ENCODE results near the gene PPARA.

Gene PPARA

DNA sequence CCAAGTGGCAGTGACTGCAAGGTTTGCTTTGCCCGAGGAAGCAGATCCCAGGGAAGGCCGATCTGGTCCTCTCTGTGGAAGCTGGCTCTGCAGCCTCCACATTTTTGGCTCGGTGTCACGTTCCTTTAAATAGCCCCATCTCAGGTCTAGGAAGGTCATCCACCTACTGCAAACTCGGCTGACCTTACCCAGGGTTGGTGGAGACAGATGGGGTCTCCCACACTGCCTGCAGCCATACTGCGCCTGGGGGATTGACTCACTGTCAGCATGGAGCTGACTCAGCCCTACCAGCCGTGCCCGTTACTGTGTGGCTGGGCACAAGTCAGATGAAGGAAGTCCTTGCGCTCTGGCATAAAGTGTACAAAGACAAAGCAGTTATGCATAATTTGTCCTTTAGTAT is 82.9 kb downstream of the PPARA start:
- DNase-seq (ENCODE audit: low read depth, low spot score): no peak
- no peak overlapping the region for H3K4me3 ChIP-seq (ENCODE audit: low read length)
- no peaks in the 10 kb centered on the region for H3K9me3 ChIP-seq (ENCODE audit: control insufficient read depth, insufficient read depth, low read length)
- H3K4me1 ChIP-seq (ENCODE audit: control insufficient read depth, insufficient read depth, low read length): no peaks in the 10 kb centered on the region
- H3K27ac ChIP-seq (ENCODE audit: low read length): no peak overlapping the region
- no peaks in the 10 kb centered on the region for H3K36me3 ChIP-seq (ENCODE audit: control insufficient read depth, insufficient read depth, low read length)
- no CpG with 5 or more reads among the region's 9 CpGs for WGBS (ENCODE audit: insufficient coverage, insufficient read length)
- no peaks in the 10 kb centered on the region for H3K27me3 ChIP-seq (ENCODE audit: control insufficient read depth, insufficient read depth, low read length)

DNA sequence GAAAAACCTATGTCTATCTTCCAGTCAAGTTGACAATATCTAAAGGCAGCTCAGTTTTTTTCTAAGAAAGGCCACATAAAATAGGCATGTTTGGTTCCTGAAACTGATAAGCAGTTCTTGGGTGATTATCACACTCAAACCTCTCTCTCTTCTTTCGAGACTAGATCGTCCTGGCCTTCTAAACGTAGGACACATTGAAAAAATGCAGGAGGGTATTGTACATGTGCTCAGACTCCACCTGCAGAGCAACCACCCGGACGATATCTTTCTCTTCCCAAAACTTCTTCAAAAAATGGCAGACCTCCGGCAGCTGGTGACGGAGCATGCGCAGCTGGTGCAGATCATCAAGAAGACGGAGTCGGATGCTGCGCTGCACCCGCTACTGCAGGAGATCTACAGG is 84.6 kb downstream of the PPARA start:
- no peaks in the 10 kb centered on the region for H3K4me1 ChIP-seq (ENCODE audit: control insufficient read depth, insufficient read depth, low read length)
- WGBS (ENCODE audit: insufficient coverage, insufficient read length): no CpG with 5 or more reads among the region's 12 CpGs
- no peak for DNase-seq (ENCODE audit: low read depth, low spot score)
- no peak overlapping the region for H3K4me3 ChIP-seq (ENCODE audit: low read length)
- H3K27ac ChIP-seq (ENCODE audit: low read length): no peak overlapping the region
- H3K27me3 ChIP-seq (ENCODE audit: control insufficient read depth, insufficient read depth, low read length): no peaks in the 10 kb centered on the region
- H3K9me3 ChIP-seq (ENCODE audit: control insufficient read depth, insufficient read depth, low read length): no peaks in the 10 kb centered on the region
- no peaks in the 10 kb centered on the region for H3K36me3 ChIP-seq (ENCODE audit: control insufficient read depth, insufficient read depth, low read length)

DNA sequence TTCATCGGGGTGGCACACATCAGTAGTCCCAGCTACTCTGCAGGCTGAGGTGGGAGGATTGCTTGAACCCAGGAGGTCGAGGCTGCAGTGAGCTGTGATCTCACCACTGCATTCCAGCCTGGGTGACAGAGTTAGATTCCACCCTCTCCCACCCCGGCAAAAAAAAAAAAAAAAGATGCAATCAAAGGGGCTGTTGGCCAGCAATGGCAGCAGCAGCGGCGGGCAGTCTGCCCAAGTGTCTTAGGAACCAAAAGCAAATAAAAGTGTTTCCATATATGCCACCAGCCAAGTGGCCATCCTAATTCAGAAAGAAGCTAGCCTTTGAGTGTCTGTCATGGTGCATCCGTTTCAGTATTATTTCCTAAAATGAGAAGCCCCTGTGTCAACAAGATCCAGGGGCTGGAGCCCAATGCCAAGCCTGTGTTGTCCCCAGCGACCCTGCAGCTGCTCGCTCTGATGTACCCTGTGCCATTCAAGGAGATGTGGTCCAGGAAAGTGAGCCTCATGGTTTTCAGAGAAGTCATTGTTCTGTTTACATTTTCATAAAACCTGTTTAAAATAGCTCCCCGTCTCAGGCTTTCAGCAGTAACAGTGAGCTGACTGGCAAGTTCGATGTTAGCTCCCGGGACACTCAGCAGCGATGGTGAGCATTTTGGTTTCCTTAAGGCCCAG is 87.3 kb downstream of the PPARA start:
- no peak for DNase-seq (ENCODE audit: low read depth, low spot score)
- Histone ChIP-seq H3K9me3 (ENCODE audit: control insufficient read depth, insufficient read depth, low read length) (no peaks in the 10 kb centered on the region), H3K27ac (ENCODE audit: low read length) (no peak overlapping the region), H3K4me1 (ENCODE audit: control insufficient read depth, insufficient read depth, low read length) (no peaks in the 10 kb centered on the region), H3K4me3 (ENCODE audit: low read length) (no peak overlapping the region), H3K27me3 (ENCODE audit: control insufficient read depth, insufficient read depth, low read length) (no peaks in the 10 kb centered on the region), H3K36me3 (ENCODE audit: control insufficient read depth, insufficient read depth, low read length) (no peaks in the 10 kb centered on the region)
- WGBS (ENCODE audit: insufficient coverage, insufficient read length): no CpG with 5 or more reads among the region's 12 CpGs

DNA sequence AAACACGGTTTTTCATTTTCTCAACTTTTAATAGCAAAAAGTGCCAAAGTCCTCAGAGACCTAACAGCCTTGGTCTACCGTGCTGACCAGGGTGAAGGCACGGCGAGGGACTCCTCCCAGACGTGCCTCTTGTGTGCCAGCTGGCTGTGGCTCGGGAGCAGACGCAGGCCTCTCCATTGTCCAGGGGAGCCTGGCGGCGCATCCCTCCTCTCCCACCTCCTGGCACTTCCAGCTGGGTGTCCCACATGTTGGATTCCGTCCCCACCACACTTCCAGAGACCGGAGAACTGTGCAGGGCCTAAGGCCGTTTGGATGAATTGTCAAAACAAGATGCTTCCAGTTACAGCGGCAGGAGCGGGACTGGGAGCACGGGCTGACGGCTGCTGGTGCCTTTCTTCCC is 88.2 kb downstream of the PPARA start:
- H3K4me3 ChIP-seq (ENCODE audit: low read length): no peak overlapping the region
- H3K9me3 ChIP-seq (ENCODE audit: control insufficient read depth, insufficient read depth, low read length): no peaks in the 10 kb centered on the region
- no peaks in the 10 kb centered on the region for H3K27me3 ChIP-seq (ENCODE audit: control insufficient read depth, insufficient read depth, low read length)
- no CpG with 5 or more reads among the region's 16 CpGs for WGBS (ENCODE audit: insufficient coverage, insufficient read length)
- H3K36me3 ChIP-seq (ENCODE audit: control insufficient read depth, insufficient read depth, low read length): no peaks in the 10 kb centered on the region
- no peaks in the 10 kb centered on the region for H3K4me1 ChIP-seq (ENCODE audit: control insufficient read depth, insufficient read depth, low read length)
- no peak for DNase-seq (ENCODE audit: low read depth, low spot score)
- H3K27ac ChIP-seq (ENCODE audit: low read length): no peak overlapping the region

DNA sequence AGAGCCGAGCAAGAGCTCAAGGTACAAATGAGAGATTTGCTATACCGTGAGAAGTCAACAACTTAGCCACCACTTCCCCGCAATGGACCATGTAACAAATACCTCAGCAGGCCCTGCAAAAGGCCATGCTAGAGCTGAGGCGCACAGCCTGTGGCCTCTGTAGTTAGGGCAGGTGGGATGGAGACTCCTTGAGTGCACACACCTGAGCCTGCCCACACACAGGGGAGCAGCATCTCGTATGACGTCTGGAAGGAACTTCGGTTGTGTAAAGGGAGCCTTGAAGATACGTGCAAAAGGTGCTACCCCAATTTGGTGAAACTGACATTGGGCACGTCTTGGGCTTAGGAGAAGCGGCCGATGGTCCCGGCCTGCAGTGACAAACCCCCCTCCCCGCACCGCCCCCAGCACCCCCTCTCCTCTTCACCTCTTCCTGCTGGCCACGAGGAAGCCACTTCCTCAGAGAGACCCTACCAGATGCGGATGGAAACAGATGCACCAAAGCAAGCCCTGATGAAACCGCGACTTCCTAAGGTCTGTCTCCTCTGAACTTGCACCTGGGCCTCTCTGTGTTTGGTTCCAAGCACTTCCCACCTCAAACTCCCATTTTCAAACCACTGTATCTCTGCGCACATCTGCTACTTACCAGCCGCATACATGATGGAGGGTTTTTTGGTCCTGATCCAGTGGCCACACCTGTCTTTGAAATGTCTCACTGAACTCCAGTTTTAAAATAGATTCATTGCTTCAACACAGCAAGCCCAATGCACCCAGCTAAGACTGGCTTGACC is 89.1 kb downstream of the PPARA start:
- Histone ChIP-seq H3K36me3 (ENCODE audit: control insufficient read depth, insufficient read depth, low read length) (no peaks in the 10 kb centered on the region), H3K27ac (ENCODE audit: low read length) (no peak overlapping the region), H3K27me3 (ENCODE audit: control insufficient read depth, insufficient read depth, low read length) (no peaks in the 10 kb centered on the region), H3K4me1 (ENCODE audit: control insufficient read depth, insufficient read depth, low read length) (no peaks in the 10 kb centered on the region), H3K4me3 (ENCODE audit: low read length) (no peak overlapping the region), H3K9me3 (ENCODE audit: control insufficient read depth, insufficient read depth, low read length) (no peaks in the 10 kb centered on the region)
- DNase-seq (ENCODE audit: low read depth, low spot score): no peak
- no CpG with 5 or more reads among the region's 20 CpGs for WGBS (ENCODE audit: insufficient coverage, insufficient read length)

DNA sequence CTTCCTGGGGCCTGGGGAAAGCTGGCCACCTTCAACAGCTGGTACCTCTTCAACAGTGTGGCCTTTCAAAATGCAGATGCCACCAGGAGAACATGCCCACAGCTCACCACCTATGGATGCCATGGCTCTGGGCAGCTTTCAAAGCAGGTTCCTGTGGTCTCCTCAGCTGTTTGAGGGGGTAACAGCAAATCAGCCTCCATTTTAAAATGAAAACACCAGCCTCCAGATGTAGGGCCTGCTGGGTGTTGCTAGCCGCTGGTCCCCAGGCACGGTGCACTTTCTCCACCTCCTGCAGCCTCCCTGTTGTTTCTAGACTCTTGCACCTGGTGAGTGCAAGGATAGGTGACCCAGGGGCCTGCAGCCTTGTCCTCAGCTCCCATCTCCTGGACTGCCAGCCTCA is 89.7 kb downstream of the PPARA start:
- Histone ChIP-seq H3K4me1 (ENCODE audit: control insufficient read depth, insufficient read depth, low read length) (no peaks in the 10 kb centered on the region), H3K9me3 (ENCODE audit: control insufficient read depth, insufficient read depth, low read length) (no peaks in the 10 kb centered on the region), H3K4me3 (ENCODE audit: low read length) (no peak overlapping the region), H3K27me3 (ENCODE audit: control insufficient read depth, insufficient read depth, low read length) (no peaks in the 10 kb centered on the region), H3K36me3 (ENCODE audit: control insufficient read depth, insufficient read depth, low read length) (no peaks in the 10 kb centered on the region), H3K27ac (ENCODE audit: low read length) (no peak overlapping the region)
- WGBS (ENCODE audit: insufficient coverage, insufficient read length): no CpG with 5 or more reads among the region's 2 CpGs
- DNase-seq (ENCODE audit: low read depth, low spot score): no peak

DNA sequence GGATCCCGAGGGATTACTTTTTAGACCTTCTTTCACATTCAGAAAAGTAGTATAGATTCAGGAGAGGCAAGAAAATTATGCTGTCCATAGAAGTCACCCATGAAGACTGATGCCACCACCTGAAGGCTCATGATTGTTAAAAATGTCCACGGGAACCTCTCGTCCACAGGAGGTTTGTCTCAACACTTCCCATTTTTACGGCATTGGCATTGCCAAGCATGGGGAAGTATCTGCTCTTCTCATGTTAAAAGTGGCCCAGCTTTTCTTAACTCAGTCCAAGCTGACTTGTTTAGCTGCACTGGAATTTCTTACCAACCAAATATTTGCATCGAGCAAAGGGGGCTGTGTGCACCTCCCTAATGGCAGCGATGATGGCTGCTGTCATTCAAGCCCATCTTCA is 90.2 kb downstream of the PPARA start:
- H3K36me3 ChIP-seq (ENCODE audit: control insufficient read depth, insufficient read depth, low read length): no peaks in the 10 kb centered on the region
- no CpG with 5 or more reads among the region's 6 CpGs for WGBS (ENCODE audit: insufficient coverage, insufficient read length)
- no peak overlapping the region for H3K27ac ChIP-seq (ENCODE audit: low read length)
- H3K9me3 ChIP-seq (ENCODE audit: control insufficient read depth, insufficient read depth, low read length): no peaks in the 10 kb centered on the region
- H3K27me3 ChIP-seq (ENCODE audit: control insufficient read depth, insufficient read depth, low read length): no peaks in the 10 kb centered on the region
- DNase-seq (ENCODE audit: low read depth, low spot score): no peak
- no peak overlapping the region for H3K4me3 ChIP-seq (ENCODE audit: low read length)
- H3K4me1 ChIP-seq (ENCODE audit: control insufficient read depth, insufficient read depth, low read length): no peaks in the 10 kb centered on the region

DNA sequence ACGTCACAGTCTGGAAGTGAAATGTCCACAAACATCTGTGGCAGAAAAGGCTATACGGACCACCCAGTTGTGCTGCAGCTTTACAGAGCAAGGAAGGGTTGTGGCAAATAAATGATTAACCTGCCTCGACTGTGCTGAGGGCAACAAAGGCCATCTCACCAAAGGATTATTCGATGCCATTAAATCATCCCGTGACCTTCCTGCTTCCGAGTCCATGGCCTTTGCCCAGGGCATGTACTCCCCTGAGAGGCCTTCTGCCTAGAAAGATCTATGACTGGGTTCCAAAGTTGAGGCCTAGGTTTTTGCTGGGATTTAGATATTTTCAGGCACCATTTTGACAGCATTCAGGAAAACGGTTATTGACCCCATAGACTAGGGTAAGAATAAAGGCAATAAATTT is 90.6 kb downstream of the PPARA start:
- Histone ChIP-seq H3K4me1 (ENCODE audit: control insufficient read depth, insufficient read depth, low read length) (no peaks in the 10 kb centered on the region), H3K9me3 (ENCODE audit: control insufficient read depth, insufficient read depth, low read length) (no peaks in the 10 kb centered on the region), H3K27ac (ENCODE audit: low read length) (no peak overlapping the region), H3K36me3 (ENCODE audit: control insufficient read depth, insufficient read depth, low read length) (no peaks in the 10 kb centered on the region), H3K4me3 (ENCODE audit: low read length) (no peak overlapping the region; the same call in 1 of the 2 replicates), H3K27me3 (ENCODE audit: control insufficient read depth, insufficient read depth, low read length) (no peaks in the 10 kb centered on the region)
- no peak for DNase-seq (ENCODE audit: low read depth, low spot score)
- no CpG with 5 or more reads among the region's 7 CpGs for WGBS (ENCODE audit: insufficient coverage, insufficient read length)

DNA sequence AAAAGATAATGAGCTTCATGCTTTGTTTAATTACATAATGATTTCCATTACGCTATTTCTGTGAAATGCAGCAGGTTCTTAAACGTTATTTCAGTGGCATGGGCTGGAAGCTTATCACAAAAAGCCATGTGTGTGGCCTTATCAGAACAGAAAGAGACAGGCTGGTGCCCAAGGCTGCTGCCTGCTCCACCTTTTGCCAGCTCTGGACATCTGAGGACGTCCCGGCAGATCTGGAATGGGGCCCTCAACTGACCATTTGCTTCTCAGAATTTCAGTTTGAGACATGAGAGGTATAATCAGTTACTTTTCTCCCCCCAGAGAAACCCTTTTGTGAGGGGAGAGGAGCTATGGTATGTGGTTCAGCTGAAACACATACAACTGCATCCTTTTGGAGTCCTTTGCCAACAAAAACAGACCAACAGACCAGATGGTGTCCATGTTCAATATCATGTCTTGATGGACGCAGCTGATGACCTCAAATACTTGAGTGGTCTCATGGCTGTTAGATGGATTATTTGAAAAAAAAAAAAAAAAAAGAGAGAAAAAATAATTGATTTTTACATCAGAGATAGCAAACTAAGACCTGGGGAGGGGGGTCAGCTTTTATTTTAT is 91.2 kb downstream of the PPARA start:
- H3K36me3 ChIP-seq (ENCODE audit: control insufficient read depth, insufficient read depth, low read length): no peaks in the 10 kb centered on the region
- no peaks in the 10 kb centered on the region for H3K9me3 ChIP-seq (ENCODE audit: control insufficient read depth, insufficient read depth, low read length)
- no CpG with 5 or more reads among the region's 5 CpGs for WGBS (ENCODE audit: insufficient coverage, insufficient read length)
- no peaks in the 10 kb centered on the region; the same call in 1 of the 2 replicates for H3K4me1 ChIP-seq (ENCODE audit: control insufficient read depth, insufficient read depth, low read length)
- no peaks in the 10 kb centered on the region for H3K27me3 ChIP-seq (ENCODE audit: control insufficient read depth, insufficient read depth, low read length)
- no peak overlapping the region for H3K27ac ChIP-seq (ENCODE audit: low read length)
- no peak for DNase-seq (ENCODE audit: low read depth, low spot score)
- H3K4me3 ChIP-seq (ENCODE audit: low read length): no peak overlapping the region

DNA sequence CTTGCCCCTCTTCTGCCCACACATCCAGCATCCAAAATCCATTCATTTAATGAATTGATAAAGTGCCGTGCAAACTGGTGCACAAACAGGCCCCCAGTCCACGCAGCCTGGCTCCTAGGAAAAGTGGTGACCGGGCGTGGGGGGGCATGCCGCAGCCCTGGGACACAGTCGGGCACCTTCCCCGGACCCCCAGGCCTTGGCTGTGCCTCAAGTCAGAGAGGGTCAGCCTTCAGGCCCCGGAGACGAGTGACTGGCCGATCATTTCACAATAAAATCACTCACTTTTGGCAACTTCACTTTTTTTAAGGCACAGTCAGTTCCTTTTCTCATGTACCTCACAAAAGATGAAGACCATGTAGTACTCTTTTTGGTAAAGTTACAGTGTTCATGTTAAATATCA is 91.8 kb downstream of the PPARA start:
- H3K4me3 ChIP-seq (ENCODE audit: low read length): no peak overlapping the region
- H3K36me3 ChIP-seq (ENCODE audit: control insufficient read depth, insufficient read depth, low read length): no peaks in the 10 kb centered on the region
- no peak overlapping the region for H3K27ac ChIP-seq (ENCODE audit: low read length)
- no peaks in the 10 kb centered on the region; the same call in 1 of the 2 replicates for H3K4me1 ChIP-seq (ENCODE audit: control insufficient read depth, insufficient read depth, low read length)
- no peak for DNase-seq (ENCODE audit: low read depth, low spot score)
- no peaks in the 10 kb centered on the region for H3K9me3 ChIP-seq (ENCODE audit: control insufficient read depth, insufficient read depth, low read length)
- no peaks in the 10 kb centered on the region for H3K27me3 ChIP-seq (ENCODE audit: control insufficient read depth, insufficient read depth, low read length)
- no CpG with 5 or more reads among the region's 10 CpGs for WGBS (ENCODE audit: insufficient coverage, insufficient read length)
